GM18498 (cell line): ENCODE results near the gene BPIFB3.
"Not testable (repeated sequence)": the region's sequence is repeated elsewhere in the genome, so short reads cannot be mapped to it uniquely, and the experiment has no call there.

ENCODE experiments used
- ATAC-seq: cut with Tn5 transposase; IDR thresholded peaks from one replicate; pipeline ENCODE4 v1.9.1; 2021; ENCODE audit warnings: mild to moderate bottlenecking, moderate library complexity; ENCODE audit not compliant: unreplicated experiment

Gene BPIFB3

DNA sequence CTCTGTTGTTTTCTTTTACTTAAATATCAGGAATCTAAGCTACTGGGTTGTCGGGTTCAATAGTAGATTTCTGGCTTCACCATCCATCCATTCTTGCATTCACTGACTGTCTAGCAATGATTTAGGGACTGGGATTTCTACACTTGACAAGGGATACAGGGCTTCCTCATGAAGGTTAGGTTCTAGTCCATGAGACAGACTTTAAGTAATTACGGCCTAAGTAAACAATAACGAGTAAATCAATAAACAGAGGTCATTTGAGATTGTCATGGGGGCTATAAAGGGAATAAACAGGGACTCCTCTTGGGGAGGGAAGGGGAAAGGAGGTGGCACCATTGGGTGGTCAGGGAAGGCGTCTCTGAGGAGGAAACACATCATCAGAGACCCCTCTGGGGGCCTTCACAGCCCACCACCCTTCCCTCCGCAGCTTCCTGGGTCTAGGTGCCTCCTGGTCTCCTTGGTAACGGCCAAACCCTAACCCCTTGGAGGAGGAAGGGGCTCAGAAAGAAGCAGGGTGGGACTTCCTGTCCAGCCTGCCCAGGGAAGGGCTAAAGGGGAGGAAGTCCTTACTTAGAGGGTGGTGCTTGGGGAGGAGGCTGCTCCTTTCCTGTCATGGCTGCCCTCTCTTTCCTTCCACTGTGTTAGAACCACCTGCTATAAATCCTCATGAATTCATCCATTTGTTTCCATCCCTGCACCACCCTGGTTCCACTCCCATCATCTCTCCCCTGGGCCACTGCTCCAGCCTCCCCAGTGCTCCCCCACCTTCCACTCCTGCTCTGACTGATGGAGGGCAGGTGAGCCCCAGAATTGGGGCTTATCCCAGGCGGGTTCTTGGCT, 59.1 kb downstream of the BPIFB3 start:
- no peak for ATAC-seq

- no peak for ATAC-seq
Observed at GRCh38 chr20:33113387-33113908, 59.7 kb downstream of the BPIFB3 start.

GRCh38 chr20:33115501-33115900, 61.8 kb downstream of the BPIFB3 start:
- not testable (repeated sequence) for ATAC-seq

DNA sequence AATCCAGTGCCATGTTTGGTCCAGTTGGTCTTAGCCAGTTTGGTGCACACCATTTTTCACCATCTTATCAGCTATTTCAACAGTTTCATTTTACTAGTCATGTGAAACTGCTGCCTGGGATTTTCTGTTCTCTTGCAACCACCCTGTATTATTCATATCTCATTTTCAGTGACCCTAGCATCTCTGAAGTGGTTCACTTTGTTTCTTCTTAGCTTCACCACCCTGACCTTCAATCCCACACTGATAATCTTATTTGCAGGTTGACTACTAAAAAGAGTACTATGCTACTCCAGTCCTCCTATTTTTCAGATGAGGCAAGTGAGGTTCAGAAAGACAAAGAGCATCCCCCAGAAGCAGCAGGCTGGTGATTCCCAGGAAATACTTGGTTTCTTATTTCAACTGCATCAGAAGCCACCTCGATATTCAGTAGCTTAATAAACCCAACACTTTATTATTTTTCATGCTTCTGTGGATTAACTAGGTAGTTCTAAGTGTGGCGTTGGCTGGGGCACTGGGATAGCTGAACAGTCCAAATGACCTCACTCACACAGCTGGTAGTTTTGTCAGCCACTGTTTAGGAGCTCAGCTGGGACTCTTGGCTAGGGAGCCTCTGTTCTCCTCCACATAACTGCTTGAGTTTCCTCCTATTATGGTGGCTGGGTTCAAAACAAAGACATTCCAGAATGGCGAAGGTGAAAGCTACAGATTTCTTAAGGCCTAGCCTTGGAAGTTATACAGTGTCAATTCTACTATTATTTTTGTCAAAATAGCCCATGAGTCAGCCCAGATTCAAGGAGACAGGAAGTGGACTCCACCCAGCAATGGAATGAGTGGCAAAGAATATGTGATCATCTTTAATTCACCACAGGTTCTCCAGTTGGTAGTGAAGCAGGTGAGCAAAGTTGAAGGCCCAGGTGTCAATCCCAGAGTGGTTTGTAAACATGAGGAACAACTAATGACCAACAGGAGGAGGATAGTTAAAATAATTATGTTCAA, 66.3 kb downstream of the BPIFB3 start:
- peak; percentile 38 for ATAC-seq

DNA sequence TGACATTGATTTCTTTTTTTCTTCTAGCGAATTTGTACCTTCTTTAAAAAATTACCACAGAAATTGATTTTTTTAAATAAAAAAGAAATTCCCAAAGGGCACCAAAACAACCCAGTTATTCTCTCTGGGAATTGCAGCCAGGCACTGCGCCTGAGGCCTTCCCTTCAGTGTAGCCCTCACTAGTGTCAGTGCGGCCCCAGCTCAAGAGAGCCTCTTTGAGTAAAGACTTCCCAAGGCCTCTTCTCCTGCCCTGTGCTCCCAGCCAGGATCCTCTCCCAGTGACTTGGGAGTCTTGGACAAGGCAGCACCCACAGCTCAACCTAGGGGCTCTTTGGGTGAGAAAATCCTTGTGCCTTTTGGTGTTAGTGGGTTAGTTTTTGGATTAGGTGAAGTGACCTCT, 67.2 kb downstream of the BPIFB3 start:
- ATAC-seq = no peak

GRCh38 chr20:33122297-33122696, 68.6 kb downstream of the BPIFB3 start:
- not testable (repeated sequence) for ATAC-seq
